OCI-LY3 (cell line): ENCODE data around the gene AQP9.

Experiments used
- H2AFZ ChIP-seq: fragments of 200-600, 300-600 bp; shearing (Covaris generic); 2 replicates; pipeline ENCODE4 v1.6.0; 2014; ENCODE audit warnings: antibody characterized with exemption, low read depth, low read length
- H3K27ac ChIP-seq: fragments of 200-600, 300-600 bp; sonication (generic); 2 replicates; pipeline ENCODE4 v1.5.1; 2014; ENCODE audit warnings: mild to moderate bottlenecking, low read length, moderate library complexity, mixed read lengths
- H3K27me3 ChIP-seq: fragments of 200-600, 300-600 bp; sonication (generic); 2 replicates; pipeline ENCODE4 v1.6.1; 2014; ENCODE audit warnings: low read depth, low read length, mixed read lengths
- H3K36me3 ChIP-seq: fragments of 200-600, 300-600 bp; sonication (generic); replicated peaks from 2 replicates; pipeline ENCODE3; 2014; ENCODE audit warnings: low read depth, low read length, mixed read lengths
- H3K4me1 ChIP-seq: fragments of 300-600, 200-600 bp; sonication (generic); 2 replicates; pipeline ENCODE4 v1.6.1; 2014; ENCODE audit warnings: low read length, mixed read lengths
- H3K4me2 ChIP-seq: fragments of 200-600, 300-600 bp; sonication (generic); 2 replicates; pipeline ENCODE4 v1.6.1; 2014; ENCODE audit warnings: low read length, mixed read lengths
- H3K4me3 ChIP-seq: fragments of 300-600, 200-600 bp; sonication (generic); 2 replicates; pipeline ENCODE4 v1.5.1; 2014; ENCODE audit warnings: antibody characterized with exemption, mild to moderate bottlenecking, low read length, moderate library complexity
- H3K79me2 ChIP-seq: fragments of 300-600, 200-600 bp; shearing (Covaris generic); 2 replicates; pipeline ENCODE4 v1.6.1; 2014; ENCODE audit warnings: mild to moderate bottlenecking, low read length, mixed read lengths
- H3K9ac ChIP-seq: fragments of 300-600, 200-600 bp; shearing (Covaris generic); 2 replicates; pipeline ENCODE4 v1.6.0; 2014; ENCODE audit warnings: mild to moderate bottlenecking, low read length, moderate library complexity
- H3K9me3 ChIP-seq: fragments of 200-600, 300-600 bp; shearing (Covaris generic); 2 replicates; pipeline ENCODE4 v1.6.1; 2014; ENCODE audit warnings: low read length, mixed read lengths; ENCODE audit not compliant: insufficient read depth
- H4K20me1 ChIP-seq: fragments of 200-600, 300-600 bp; sonication (generic); 2 replicates; pipeline ENCODE4 v1.6.1; 2016; ENCODE audit warnings: low read length, mixed read lengths; ENCODE audit not compliant: insufficient read depth
- CTCF ChIP-seq: fragments of 200-600, 300-600 bp; sonication (generic); IDR thresholded peaks from 2 replicates; pipeline ENCODE4 v1.5.1; 2014; ENCODE audit warnings: antibody characterized with exemption, low read length, low read depth
- EZH2phosphoT487 ChIP-seq: fragments of 200-600 bp; shearing (Covaris generic); IDR thresholded peaks from 2 replicates; pipeline ENCODE4 v1.6.1; 2018; ENCODE audit warnings: antibody characterized with exemption, mixed run types, low read depth

The AQP9 gene

GRCh38 chr15:58212909-58213526 is 74.8 kb downstream of the AQP9 start:
- no peak for TF ChIP-seq EZH2phosphoT487
- TF ChIP-seq CTCF = peak; percentile 54
- H3K27me3 ChIP-seq = no peaks in the 10 kb centered on the region
- H3K27ac ChIP-seq = no peak overlapping the region
- H3K36me3 ChIP-seq = no peaks in the 10 kb centered on the region
- H3K9ac ChIP-seq = no peak overlapping the region
- no peaks in the 10 kb centered on the region for H4K20me1 ChIP-seq
- no peaks in the 10 kb centered on the region for H3K9me3 ChIP-seq
- peak overlapping the region; percentile 8; the same call in 1 of the 2 replicates for H2AFZ ChIP-seq
- H3K4me2 ChIP-seq = no peak overlapping the region
- H3K4me3 ChIP-seq = no peak overlapping the region
- H3K4me1 ChIP-seq = no peaks in the 10 kb centered on the region
- H3K79me2 ChIP-seq = no peaks in the 10 kb centered on the region

GRCh38 chr15:58213587-58214338 is 75.6 kb downstream of the AQP9 start:
- H3K9me3 ChIP-seq = no peaks in the 10 kb centered on the region
- H4K20me1 ChIP-seq = no peaks in the 10 kb centered on the region
- no peak overlapping the region for H3K9ac ChIP-seq
- H2AFZ ChIP-seq = no peak overlapping the region
- H3K79me2 ChIP-seq = no peaks in the 10 kb centered on the region
- H3K4me1 ChIP-seq = no peaks in the 10 kb centered on the region
- no peaks in the 10 kb centered on the region for H3K36me3 ChIP-seq
- TF ChIP-seq CTCF (no peak), EZH2phosphoT487 (no peak)
- no peaks in the 10 kb centered on the region for H3K27me3 ChIP-seq
- no peak overlapping the region for H3K27ac ChIP-seq
- no peak overlapping the region for H3K4me2 ChIP-seq
- no peak overlapping the region for H3K4me3 ChIP-seq

GRCh38 chr15:58214591-58215340 is 76.6 kb downstream of the AQP9 start:
- Histone ChIP-seq H3K4me3 (no peak overlapping the region), H3K4me2 (no peak overlapping the region), H3K36me3 (no peaks in the 10 kb centered on the region), H3K27me3 (no peaks in the 10 kb centered on the region), H3K27ac (no peak overlapping the region), H3K4me1 (no peaks in the 10 kb centered on the region), H2AFZ (peak overlapping the region; percentile 9; the same call in 1 of the 2 replicates), H3K79me2 (no peaks in the 10 kb centered on the region), H3K9me3 (no peaks in the 10 kb centered on the region), H4K20me1 (no peaks in the 10 kb centered on the region), H3K9ac (no peak overlapping the region)
- TF ChIP-seq EZH2phosphoT487 = no peak
- no peak for TF ChIP-seq CTCF

GRCh38 chr15:58217460-58217859 is 79.3 kb downstream of the AQP9 start:
- Histone ChIP-seq H4K20me1 (no peaks in the 10 kb centered on the region), H3K27ac (no peak overlapping the region), H3K27me3 (peaks cover 3% of the 10 kb centered on the region; the same call in 1 of the 2 replicates), H3K4me2 (no peak overlapping the region), H3K9me3 (no peaks in the 10 kb centered on the region), H3K4me1 (no peaks in the 10 kb centered on the region), H3K4me3 (no peak overlapping the region), H3K36me3 (no peaks in the 10 kb centered on the region), H2AFZ (no peak overlapping the region), H3K79me2 (no peaks in the 10 kb centered on the region), H3K9ac (no peak overlapping the region)
- no peak for TF ChIP-seq EZH2phosphoT487
- peak; percentile 29 for TF ChIP-seq CTCF
